NK-92 treated with Interleukin-12 subunit alpha and Interleukin-12 subunit beta, amount 100 ng/mL, for 24 hours (cell line): ENCODE measurements around the gene PTPRN2.

ENCODE experiments used
- DNase-seq: peaks from one replicate; lab custom pipeline; 2025; lab: John Stamatoyannopoulos, UW

PTPRN2 gene

DNA sequence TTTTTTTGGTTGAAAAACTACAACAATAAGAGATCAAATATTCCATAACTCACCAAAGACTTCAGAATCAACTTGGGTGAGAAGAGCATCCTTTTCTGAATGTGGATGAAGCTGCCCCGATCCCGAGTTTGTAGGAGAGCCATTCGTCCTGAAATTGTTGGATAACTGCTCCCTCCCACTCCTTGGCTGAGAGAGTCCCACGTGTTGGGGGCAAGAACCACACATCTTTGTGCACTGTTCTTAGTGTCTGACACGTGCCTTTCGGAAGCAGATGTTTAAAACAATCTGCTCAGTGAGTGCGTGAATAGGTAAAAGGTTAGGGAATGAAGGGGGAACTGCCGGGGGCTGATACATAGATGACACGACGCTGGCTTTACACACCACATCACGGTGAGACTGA, 575.7 kb downstream of the PTPRN2 start:
- no peak for DNase-seq

DNA sequence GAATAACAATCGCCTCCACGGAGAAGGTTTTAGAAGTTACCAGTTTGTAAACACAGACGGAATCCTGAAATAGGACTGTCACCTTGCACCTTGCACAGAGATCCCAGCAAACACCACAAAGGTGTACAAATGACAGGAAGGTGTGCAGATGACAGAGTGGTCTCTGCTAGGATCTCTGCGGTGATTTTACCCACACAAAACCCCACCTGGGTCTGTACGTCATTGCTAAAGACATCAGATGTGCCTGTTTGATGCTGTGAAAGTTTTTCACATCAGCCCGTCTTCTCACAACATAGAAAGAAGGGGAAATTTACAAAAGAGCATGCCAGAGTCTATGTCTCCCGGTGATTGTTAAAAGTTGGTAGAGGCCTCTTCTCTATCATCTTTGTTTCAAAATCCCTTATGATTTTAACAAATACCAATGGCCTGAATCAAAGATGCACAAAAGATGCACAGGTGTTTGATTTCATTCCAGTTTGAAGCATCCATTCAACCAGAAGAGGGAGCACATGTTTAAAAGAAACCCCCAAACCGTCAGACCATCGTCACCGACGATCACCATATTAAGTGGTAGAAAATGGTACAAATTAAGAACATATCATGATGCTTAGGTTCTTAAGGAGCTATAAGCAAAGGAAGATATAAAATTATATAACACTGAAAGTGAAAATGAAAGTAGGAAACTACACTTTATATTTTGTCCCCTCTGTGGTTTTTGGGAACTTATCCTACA, 576.5 kb downstream of the PTPRN2 start:
- DNase-seq = no peak

DNA sequence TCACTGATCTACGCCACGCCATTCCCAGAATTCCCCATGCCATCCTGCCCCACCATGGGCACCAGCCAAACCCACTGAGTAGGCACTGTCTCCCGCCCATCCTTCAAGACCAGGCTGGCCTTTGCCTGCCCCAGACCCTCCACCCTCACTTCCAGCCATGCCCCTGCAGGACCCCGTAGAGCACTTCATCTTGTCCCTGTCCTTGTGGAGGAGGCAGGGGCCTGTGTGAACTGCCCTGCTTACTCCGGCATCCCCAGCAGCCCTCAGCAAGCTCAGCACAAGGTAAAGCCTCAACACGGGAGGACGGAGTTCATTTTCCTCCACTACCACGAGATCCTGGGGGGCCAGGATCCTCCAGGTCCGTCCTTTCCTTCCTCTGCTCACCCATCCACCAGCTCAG, 577.7 kb downstream of the PTPRN2 start:
- DNase-seq = no peak

DNA sequence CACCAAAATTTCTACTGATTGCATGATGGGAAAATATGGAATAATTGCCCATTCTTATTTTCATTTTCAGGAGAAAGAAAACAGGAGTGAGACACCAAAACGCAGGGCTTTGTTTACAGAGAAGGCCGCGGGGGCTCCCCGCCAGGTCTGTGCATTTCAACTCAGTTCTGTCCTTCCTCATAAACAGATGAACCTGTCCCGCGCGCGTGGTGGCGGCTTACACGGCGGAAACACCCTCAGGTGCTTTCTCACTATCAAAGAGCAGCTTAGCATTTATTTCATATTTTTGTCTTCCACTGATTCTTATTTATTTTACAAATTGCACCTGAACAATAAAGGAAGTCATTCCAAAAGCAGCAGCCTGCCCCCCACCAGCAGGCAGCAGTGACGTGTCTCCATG, 579.4 kb downstream of the PTPRN2 start:
- no peak for DNase-seq

DNA sequence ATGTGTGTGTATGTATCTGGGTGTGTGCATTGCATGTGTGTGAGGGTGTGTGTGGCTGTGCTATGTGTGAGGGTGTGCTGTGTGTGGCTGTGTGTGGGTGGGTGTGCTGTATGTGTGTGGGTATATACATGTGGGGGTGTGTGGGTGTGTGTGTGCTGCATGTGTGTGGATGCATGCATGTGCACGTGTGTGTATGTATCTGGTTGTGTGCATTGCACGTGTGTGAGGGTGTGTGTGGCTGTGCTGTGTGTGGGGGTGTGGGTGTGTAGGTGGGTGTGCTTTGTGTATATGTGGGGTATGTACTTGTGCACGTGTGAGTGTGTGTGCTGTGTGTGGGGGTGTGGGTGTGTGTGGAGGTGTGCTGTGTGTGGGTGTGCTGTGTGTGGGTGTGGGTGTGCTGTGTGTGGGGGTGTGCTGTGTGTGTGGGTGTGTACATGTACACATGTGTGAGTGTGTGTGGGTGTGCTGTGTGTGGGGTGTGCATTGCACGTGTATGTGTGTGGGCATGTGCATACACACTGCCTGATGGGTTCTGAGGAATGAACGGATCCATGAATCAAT, 579.8 kb downstream of the PTPRN2 start:
- no peak for DNase-seq

DNA sequence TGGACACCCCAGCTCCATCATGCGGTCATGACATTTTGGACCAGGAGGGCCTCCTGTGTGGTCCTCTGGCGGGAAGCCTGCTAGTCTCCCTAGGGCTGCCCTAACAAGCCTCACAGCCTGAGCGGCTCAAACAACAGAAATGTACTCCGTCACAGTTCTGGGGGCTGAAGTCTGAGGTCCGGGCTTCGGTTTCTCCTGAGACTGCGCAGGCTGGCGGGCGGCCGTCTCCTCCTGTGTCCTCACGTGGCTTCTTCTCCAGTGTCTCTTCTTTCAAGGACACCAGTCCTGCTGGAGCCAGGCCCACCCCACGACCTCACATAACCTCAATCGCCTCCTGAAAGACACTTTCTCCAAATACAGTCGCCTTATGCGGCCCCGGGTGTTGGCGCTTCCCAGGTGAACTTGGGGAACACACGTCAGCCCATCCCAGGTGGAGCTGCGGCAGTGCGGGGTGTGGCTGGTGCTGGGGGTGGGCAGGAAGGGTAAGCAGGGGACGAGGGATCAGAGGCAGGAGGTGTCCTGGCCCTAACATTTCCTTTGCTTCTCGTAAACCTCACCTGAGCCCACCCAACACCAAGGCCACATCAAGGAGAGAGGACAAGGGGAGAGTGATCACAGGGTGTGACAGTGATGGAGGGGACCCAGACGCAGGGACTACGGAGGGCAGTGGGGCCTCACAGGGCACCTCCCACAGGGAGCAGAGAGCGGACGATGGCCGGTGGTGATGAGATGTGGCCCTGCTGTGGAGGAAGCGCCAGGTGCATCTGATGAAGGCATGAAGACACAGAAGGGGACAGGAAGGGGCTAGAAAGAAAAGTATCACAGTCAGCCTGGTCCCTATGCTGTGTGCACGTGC, 580.6 kb downstream of the PTPRN2 start:
- DNase-seq = no peak

DNA sequence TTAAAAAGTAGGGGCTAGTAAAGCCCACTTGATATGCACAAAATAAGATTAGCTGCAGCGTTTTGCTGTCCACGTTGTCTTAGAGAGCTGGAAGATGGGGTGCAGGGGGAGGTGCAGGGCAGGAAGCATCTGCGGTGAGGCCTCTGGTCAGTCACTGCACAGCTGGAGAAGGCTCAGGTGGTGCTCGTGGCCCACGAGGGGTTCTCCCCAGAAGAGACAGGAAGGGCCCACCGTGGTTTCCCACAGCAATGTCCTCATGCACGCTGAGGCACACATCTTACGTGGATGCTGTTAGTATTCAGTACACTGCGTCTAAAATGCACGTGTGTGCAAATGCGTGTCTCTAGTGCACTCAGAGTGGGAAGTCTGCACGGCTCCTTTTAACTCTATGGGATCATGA, 582.1 kb downstream of the PTPRN2 start:
- DNase-seq = no peak

DNA sequence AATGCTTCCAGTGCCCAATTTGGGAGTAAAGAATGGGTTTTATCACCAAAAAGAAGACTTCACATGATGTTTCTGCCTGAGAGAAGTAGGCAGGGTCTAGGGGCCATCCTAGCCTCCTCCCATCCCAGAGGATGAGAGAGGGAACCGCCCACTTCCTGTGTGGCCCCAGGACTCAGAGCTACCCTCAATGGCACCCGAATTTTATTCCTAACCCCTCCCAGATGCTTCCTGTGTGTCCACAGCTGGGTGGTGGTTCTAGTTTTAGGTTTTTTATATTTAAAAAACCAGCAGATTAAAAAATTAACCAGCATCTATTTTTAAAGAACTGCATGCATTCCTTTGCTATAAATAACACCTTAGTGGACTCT, 583.5 kb downstream of the PTPRN2 start:
- no peak for DNase-seq

DNA sequence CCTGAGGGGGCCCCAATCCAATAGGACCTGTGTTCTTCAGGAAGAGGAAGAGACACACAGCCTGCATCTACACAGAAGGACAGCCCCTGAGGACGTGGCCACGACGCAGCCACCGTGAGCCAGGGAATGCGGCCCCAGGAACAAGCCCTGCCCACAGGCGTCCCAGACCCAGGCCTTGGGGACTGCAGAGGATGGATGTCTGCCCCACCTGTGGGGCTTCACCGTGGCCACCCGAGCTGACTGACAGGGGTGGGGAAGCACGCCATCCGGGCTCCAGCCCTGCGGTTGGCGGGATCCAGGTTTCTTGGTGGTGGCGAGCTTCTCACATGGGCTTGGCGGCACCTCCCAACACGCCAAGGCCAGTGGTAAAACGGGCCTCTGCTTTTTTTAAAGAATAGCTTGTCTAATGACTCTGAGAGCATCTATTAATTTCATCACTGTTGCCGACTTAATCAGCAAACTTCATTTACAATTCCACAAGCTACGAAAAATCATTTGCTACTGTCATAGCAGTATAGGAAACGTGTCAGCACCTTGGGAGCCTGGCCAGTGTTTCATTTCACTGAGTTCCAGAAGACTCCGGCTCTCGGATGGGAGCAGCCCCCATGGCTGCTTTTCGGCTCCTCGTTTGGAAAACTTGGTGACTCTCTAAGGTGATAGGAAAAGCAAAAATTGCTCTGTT, 584.0 kb downstream of the PTPRN2 start:
- DNase-seq = no peak

DNA sequence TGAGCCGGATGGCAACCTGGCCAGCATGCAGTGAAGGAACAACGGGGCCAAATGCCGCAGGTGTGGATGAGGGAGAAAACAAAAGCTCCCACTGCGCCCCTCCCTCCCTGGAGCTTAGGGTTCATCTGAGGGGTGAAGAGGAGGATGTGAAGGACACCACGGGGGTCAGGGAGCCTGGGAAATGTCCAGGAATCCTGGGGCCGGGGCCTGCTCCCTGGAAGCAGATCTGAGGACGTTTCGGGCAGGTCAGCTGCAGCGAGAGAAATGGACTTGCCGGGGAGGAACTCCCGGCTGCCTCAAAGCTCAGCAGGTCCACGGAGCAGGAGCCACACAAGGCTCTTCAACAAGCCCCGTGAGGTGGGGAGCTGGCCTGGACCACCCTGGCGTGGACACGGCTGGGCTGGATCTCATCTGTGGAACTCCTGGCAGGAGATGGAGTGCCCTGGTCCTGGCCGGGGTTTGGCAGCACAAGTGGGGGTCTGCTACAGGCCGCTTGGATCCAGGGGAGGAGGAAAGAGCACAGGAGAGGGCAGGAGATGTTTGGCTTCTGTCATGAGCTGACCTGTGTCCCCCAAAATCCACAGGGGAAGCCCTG, 585.0 kb downstream of the PTPRN2 start:
- DNase-seq = no peak

DNA sequence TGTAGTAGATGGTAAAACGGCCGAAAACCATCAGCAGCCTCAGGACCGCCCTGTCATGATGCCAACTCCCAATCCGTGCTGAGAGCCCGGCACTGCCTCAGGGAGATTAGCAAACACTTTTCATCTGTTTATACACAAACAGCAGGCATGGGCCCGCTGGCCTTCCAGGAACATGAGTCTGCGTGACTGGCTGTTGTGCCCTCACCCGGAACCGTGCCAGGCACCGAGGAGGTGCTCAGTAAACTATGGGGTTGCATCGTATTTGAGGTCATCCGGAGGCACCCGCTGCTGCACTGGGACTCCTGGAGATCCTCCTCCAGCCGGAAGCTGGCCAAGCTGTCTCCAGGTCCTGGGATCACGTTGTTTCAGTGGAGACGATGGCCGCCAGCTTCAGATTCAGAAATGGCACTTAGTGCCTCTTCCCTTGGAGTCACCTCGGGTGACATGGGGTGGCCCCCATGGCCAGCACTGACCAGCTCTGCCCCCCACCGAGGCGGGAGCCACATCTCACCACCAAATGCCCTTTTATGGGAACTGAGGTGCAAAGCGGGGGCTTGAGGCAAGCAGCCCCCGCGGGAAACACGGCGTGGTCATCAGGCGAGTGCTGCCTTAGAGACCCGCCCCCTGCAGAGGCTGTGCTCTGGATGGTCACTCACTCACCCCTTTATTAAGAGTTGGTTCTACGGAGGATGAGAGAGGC, 585.9 kb downstream of the PTPRN2 start:
- no peak for DNase-seq

DNA sequence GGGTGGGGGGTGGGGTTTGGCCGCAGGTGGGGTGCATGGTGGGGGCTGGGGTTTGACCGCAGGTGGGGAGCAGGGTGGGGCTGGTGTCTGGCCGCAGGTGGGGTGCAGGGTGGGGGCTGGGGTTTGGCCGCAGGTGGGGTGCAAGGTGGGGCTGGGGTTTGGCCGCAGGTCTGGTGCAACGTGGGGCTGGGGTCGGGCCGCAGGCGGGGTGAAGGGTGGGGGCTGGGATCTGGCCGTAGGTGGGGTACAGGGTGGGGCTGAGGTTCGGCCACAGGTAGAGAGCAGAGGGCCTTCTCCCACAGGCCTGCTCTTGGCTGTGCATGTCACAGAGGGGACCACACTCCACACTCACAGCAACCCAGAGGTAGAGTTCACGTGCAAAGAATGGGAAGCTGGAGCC, 586.6 kb downstream of the PTPRN2 start:
- DNase-seq = no peak

DNA sequence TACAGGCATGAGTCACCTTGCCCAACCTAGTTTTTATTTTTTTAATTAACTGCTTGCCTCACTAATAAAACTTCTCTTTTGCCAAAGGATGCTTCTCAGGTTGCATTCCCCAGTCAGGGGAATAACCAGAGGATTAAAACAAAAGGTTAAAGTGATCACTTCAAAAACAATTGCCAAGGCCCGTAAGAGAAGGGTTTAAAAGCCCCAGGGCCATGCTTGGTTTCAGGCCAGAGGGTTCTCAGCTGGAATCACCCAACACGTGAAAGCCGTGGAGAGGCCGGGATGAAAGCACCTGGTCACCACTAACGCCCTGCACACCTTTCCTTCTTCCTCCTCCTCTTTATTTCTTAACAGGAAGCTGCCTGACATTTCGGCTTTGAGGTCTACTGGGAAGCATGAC, 587.5 kb downstream of the PTPRN2 start:
- no peak for DNase-seq

DNA sequence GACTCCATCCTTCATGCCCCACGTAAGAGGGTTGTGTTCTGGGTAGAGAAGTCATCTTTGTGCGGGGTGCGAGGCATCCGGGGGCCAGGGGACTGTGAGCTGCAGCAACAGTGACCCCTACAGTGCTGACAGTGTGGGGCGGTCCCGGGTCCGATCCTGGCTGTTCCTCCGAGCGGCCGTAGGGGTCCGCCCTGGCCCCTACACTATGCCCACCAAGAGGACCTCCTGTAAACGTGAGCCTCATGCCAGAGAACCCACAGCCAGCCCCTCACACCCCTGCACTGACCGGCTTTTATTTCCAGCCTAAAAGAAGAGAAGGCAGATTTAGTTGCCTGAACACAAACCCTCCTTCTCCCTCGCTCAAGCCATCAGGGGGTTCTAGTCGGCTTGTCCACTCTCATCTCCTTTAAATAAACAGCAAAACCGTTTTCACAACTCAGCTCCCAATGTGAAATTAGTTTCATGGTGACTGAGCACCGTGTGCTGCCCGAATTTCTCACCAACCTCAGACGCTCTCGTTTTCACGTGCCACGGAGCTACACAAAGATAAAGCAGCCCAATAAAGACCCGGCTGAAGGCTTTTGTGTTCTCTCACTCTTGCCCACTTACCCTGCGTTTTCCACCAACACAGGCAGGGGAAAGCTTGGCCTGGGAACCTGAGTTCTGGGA, 588.6 kb downstream of the PTPRN2 start:
- no peak for DNase-seq

DNA sequence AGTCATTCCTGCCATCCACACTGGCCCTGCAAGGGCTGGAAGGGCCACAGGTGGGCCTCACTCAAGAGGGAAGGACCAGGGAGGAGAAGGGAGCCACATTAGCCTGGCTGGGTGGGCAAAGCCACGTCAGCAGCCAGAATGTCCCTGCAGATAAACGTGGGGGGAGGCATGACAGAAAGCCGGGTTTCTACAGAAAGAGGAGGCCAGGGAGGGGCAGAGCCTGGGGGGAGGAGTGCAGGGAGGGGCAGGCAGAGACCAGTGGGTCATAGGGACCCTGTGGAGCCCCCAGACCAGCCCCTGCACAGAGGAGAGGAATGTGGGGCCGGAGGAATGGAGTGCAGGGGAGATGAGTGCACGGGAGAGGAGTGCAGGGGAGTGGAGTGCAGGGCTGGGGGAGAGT, 590.2 kb downstream of the PTPRN2 start:
- no peak for DNase-seq

DNA sequence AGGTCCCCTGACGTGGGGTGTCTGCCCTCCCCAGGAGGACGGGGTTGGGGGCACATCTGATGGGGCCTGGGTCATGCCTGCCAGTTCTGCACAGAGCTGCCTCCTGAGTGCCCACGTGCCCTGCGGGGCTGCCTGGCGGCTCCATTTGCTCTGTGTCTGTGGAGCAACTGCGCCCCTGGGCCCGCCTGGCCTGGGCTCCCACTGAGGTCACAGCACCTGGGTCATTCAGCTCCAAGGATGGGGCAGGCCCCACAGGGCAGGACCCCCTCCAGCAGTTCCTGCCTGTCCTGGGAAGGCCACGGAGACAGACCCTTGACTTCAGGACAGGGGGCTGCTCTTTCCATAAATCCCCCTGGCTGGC, 590.6 kb downstream of the PTPRN2 start:
- no peak for DNase-seq

DNA sequence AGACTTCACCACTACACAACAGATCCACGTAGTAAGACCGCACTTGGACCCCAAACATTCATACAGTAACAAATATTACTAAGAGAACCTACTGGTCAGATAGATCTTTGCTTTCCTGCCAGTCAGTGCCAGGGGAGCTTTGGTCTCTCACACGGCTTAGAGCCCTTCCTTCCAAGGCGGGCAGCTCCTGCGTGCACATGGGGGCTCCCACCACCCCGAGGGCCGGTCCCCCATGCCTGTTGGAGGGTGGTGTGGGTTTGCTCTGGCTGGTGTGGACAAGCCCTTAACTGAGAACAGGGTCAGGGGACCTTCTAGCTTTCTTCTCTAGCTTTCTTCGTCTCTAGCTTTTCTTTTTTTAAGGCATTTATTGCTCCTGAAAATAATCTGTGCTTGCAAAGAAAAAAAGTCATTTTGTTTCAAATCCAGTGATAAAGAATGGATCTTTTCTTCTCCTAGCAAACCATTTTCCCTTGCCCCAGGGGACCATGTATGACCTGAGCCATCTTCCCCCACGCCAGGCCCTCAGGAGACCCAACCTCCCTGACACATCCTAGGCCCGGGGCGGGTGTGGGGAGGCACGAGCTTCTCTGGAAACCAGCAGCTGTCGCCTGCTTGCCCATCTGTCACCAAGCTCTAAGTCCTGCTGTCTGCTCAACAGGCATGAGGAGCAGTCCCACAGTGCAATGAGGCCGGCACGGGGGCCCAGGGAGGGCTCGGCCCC, 591.1 kb downstream of the PTPRN2 start:
- no peak for DNase-seq

DNA sequence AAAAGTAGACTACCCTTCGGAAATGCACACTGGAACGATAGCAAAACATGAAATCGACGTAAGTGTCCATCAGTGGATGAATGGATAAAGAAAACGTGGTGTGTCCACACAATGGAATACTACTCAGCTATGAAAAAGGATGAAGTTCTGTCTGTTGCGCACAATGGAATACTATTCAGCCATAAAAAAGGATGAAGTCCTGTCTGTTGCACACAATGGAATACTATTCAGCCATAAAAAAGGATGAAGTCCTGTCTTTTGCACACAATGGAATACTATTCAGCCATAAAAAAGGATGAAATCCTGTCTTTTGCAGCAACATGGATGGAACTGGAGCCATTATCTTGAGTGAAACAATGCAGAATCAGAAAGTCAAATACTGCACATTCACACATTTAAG, 591.8 kb downstream of the PTPRN2 start:
- DNase-seq = no peak

DNA sequence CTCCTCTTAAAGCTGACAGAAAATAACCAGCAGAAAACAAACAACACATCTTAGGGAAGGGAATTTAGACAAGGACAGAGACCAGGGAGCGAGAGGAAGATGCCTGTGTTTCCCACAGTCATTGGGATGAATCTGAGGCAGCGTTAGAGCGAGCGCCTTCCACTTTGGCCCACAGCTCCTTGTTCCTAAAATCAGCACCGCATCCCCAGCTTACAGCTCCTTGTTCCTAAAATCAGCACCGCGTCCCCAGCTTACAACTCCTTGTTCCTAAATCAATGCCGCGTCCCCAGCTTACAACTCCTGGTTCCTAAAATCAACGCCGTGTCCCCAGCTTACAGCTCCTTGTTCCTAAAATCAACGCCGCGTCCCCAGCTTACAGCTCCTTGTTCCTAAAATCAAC, 593.3 kb downstream of the PTPRN2 start:
- DNase-seq = no peak

DNA sequence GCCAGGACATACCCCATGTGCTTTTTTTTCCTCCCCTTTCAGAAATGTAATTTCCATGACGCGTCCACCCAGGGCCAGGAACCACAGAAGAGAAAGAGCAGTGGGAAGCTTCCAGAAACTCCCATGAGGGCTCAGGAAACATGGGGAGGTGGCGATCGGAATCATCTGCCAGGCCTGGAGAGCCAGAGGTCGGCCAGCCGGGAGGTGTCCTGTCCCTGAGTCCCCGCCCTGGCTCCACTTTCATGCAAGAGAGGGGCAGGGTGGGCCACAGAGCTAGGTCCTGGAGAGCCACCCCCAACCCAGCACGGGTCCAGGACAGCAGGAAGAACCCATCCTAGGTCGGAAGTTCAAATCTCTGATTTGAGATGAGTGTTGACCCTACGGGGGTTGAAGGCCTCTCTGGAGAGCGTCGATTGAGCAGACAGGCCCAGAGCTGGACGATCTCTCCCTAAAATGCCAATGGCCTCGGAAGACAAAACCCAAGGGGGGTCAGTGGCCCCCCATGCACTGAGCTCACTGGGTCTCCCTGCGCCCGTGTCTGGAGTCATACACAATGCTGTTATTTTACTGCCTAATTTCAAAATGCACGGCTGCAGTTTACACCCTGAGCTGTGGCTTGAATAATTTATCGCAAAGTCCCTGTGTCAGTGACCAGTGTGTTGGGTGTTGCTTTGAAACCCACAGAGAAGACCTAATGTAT, 594.1 kb downstream of the PTPRN2 start:
- no peak for DNase-seq
